MCF 10A (cell line): ENCODE measurements around the gene OR51D1. TPM values are rescaled to one million over a fixed set of nuclear protein-coding genes. Genes with fewer than 3 reads are reported as not detected.

Experiments used
- BruUV-seq: library from RNA; stranded (reverse); fragments of 400-500 nt; replicated peaks from 2 replicates; lab custom pipeline; 2021; lab: Mats Ljungman, UMichigan
- CTCF ChIA-PET: fragments of 300-600 bp; sonication (Branson Sonifier 250); formaldehyde crosslinking; extraction: SDS; loops from one replicate; lab custom pipeline; 2021; ENCODE audit warnings: antibody characterized with exemption, inconsistent platforms; lab: Yijun Ruan, JAX
- POLR2A ChIA-PET: fragments of 300-600, 350-650 bp; sonication (Branson Sonifier 250); formaldehyde crosslinking; extraction: SDS; loops from one replicate; lab custom pipeline; 2020; ENCODE audit warnings: antibody characterized with exemption, inconsistent platforms; lab: Yijun Ruan, JAX
- DNase-seq: peaks from one replicate; pipeline ENCODE4 v3.0.0-alpha.2; 2018; ENCODE audit not compliant: unreplicated experiment
- H3K27ac Mint-ChIP-seq: one replicate; pipeline ENCODE4 v1.8.0; 2022; ENCODE audit warnings: mild to moderate bottlenecking, low read depth, mixed read lengths; ENCODE audit not compliant: unreplicated experiment
- H3K27me3 Mint-ChIP-seq: one replicate; pipeline ENCODE4 v1.8.0; 2022; ENCODE audit warnings: mixed read lengths; ENCODE audit not compliant: insufficient read depth, unreplicated experiment
- H3K36me3 Mint-ChIP-seq: one replicate; pipeline ENCODE4 v1.8.0; 2022; ENCODE audit warnings: mild to moderate bottlenecking, moderate library complexity, mixed read lengths; ENCODE audit not compliant: insufficient read depth, unreplicated experiment
- H3K4me1 Mint-ChIP-seq: one replicate; pipeline ENCODE4 v1.8.0; 2022; ENCODE audit warnings: mixed read lengths; ENCODE audit not compliant: insufficient read depth, unreplicated experiment
- H3K4me3 Mint-ChIP-seq: one replicate; pipeline ENCODE4 v1.8.0; 2022; ENCODE audit warnings: mild to moderate bottlenecking, moderate library complexity, mixed read lengths; ENCODE audit not compliant: unreplicated experiment
- H3K9me3 Mint-ChIP-seq: one replicate; pipeline ENCODE4 v1.8.0; 2022; ENCODE audit warnings: mixed read lengths; ENCODE audit not compliant: unreplicated experiment
- CTCF ChIP-seq: fragments of 200-600 bp; IDR thresholded peaks from one replicate; pipeline ENCODE4 v1.8.0; 2022; ENCODE audit warnings: antibody characterized with exemption, mild to moderate bottlenecking; ENCODE audit not compliant: unreplicated experiment
- intact Hi-C: fragments of 100-400 bp; cut with micrococcal nuclease; formaldehyde crosslinking; loops from 2 replicates; pipeline ENCODE4 v1.14.1; 2022
- total RNA-seq: library from RNA; stranded (reverse); gene quantifications from 2 replicates; pipeline ENCODE4 v1.2.3, GENCODE V29; 2022

The OR51D1 gene
- total RNA-seq, 1 experiment from 2014 or later, result not detected

DNA sequence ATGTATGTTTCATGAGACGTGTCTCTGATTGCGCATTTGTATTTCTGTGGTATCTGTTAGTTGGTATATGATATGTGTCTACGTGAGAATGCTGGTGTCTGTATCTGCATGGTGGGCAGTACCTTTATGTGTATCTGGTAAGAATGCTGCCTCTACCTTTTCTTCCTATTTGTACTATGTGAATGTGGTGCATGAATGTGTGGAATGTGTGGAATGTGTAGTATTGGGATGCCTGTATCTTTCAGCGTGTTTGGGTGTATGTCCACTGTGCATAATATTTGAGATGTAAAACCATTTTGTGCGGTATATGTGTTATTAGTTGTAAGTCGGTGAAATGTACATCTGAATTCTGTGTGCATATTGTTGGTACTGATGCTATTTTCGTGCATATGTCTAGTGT, 4.2 kb downstream of the OR51D1 start:
- POLR2A ChIA-PET, result no interaction called here
- Mint-ChIP-seq H3K4me3 (no peak overlapping the region), H3K9me3 (no peaks in the 10 kb centered on the region), H3K4me1 (no peaks in the 10 kb centered on the region), H3K27me3 (peaks cover 13% of the 10 kb centered on the region), H3K27ac (no peak overlapping the region), H3K36me3 (no peaks in the 10 kb centered on the region)
- TF ChIP-seq CTCF, result no peak
- BruUV-seq, result no TSS peak
- intact Hi-C loops, result no loop called here
- CTCF ChIA-PET, result interaction anchor here (0.6 to 1.5 kb wide), 4 partner anchors 14 to 357 kb away, joined by 3 to 4 read pairs (median 3); no protein-coding TSS in a partner anchor
- no peak for DNase-seq

GRCh38 chr11:4642043-4642442, 4.8 kb downstream of the OR51D1 start:
- no peaks in the 10 kb centered on the region for H3K36me3 Mint-ChIP-seq
- TF ChIP-seq CTCF, result no peak
- H3K27me3 Mint-ChIP-seq, result peaks cover 13% of the 10 kb centered on the region
- H3K9me3 Mint-ChIP-seq, result no peaks in the 10 kb centered on the region
- POLR2A ChIA-PET, result no interaction called here
- no TSS peak for BruUV-seq
- no peaks in the 10 kb centered on the region for H3K4me1 Mint-ChIP-seq
- intact Hi-C loops, result no loop called here
- CTCF ChIA-PET, result interaction anchor here (1.3 to 1.4 kb wide), 2 partner anchors 15 to 356 kb away, joined by 3 read pairs; no protein-coding TSS in a partner anchor
- H3K27ac Mint-ChIP-seq, result no peak overlapping the region
- no peak for DNase-seq
- no peak overlapping the region for H3K4me3 Mint-ChIP-seq

DNA sequence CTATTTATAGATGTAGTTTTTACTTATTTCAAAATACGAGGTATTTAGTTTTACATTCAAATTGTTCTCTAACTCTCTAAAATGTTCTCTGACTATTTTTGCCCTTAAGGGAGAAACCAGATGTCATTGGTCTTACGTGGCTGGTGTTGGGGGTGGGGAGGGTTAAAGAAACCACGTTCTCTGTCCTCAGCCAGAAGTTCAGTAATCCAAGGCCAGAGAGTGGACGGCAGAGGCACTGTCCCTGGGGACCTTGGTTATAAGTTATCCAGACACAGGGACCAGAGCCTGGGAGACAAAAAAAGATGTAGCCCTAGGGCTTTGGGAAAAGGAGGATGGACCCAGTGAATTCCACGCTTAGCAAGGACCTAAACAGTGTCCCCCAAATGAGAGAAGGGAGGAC, 5.8 kb downstream of the OR51D1 start:
- DNase-seq, result no peak
- intact Hi-C loops, result no loop called here
- CTCF ChIA-PET, result interaction anchor here (1.4 kb wide), 1 partner anchor 16 kb away, joined by 3 read pairs; no protein-coding TSS in a partner anchor
- BruUV-seq, result no TSS peak
- TF ChIP-seq CTCF, result no peak
- Mint-ChIP-seq H3K36me3 (no peaks in the 10 kb centered on the region), H3K4me3 (no peak overlapping the region), H3K27me3 (peaks cover 13% of the 10 kb centered on the region), H3K9me3 (no peaks in the 10 kb centered on the region), H3K4me1 (no peaks in the 10 kb centered on the region), H3K27ac (no peak overlapping the region)
- POLR2A ChIA-PET, result no interaction called here

GRCh38 chr11:4643682-4644081, 6.4 kb downstream of the OR51D1 start, which contains the start of gene OR51E1:
OR51E1 (plus strand) TSS chr11:4643982; CDS start chr11:4652527, 8,545 bp downstream.
- H3K27ac Mint-ChIP-seq, result peak within 1 kb of the TSS; percentile 17
- BruUV-seq, result no TSS peak
- CTCF ChIA-PET, result no interaction called here

More at GRCh38 chr11:4643682-4644081, 6.4 kb downstream of the OR51D1 start, which contains the start of gene OR51E1:
- POLR2A ChIA-PET, result no interaction called here
- Mint-ChIP-seq H3K4me3 (no peak within 1 kb of the TSS), H3K36me3 (no peaks in the 10 kb centered on the region), H3K4me1 (no peaks in the 10 kb centered on the region), H3K27me3 (peaks cover 14% of the 10 kb centered on the region), H3K9me3 (no peaks in the 10 kb centered on the region)
- no peak for DNase-seq
- no peak for TF ChIP-seq CTCF
- intact Hi-C loops, result no loop called here
